K562 (cell line): ENCODE results near the gene EFHC2. TPM values are rescaled to one million over a fixed set of nuclear protein-coding genes. Genes with fewer than 3 reads are reported as not detected.
"Not testable (repeated sequence)": the region's sequence is repeated elsewhere in the genome, so short reads cannot be mapped to it uniquely, and the experiment has no call there.

Source experiments
- ATF1 ChIP-seq, 2 experiments: fragments of 450-650 bp in 1 of 2; IDR thresholded peaks; 2 replicates each; pipeline ENCODE4 v1.6.1; 2016; ENCODE audit warnings: missing compliant biosample characterization in 1 of 2, missing genetic modification characterization in 1 of 2
- CBFA2T3 ChIP-seq: fragments of 450-650 bp; IDR thresholded peaks from 2 replicates; pipeline ENCODE4 v1.6.1; 2017
- CHD2 ChIP-seq: IDR thresholded peaks from 2 replicates; pipeline ENCODE4 v1.6.1; 2011; ENCODE audit warnings: low read depth, low read length
- EP300 ChIP-seq: IDR thresholded peaks from 2 replicates; pipeline ENCODE4 v1.6.1; 2012; ENCODE audit warnings: low read length, improper control_type of control experiment
- ESRRA ChIP-seq: fragments of 450-650 bp; IDR thresholded peaks from 2 replicates; pipeline ENCODE4 v1.6.1; 2014; ENCODE audit warnings: low read depth, mild to moderate bottlenecking, moderate library complexity, borderline replicate concordance
- L3MBTL2 ChIP-seq: fragments of 450-650 bp; IDR thresholded peaks from 2 replicates; pipeline ENCODE4 v1.6.1; 2016; ENCODE audit warnings: mild to moderate bottlenecking, moderate library complexity
- NR2C2 ChIP-seq, 2 experiments: fragments of 200-800 bp in 1 of 2; sonication (Bioruptor generic) in 1 of 2; sonication (generic) in 1 of 2; formaldehyde crosslinking in 1 of 2; IDR thresholded peaks; 2 replicates each; pipeline versions ENCODE4 v1.6.1 to v1.8.0; 2016 to 2022; ENCODE audit warnings: mild to moderate bottlenecking in 1 of 2, missing compliant biosample characterization in 1 of 2, missing genetic modification characterization in 1 of 2, missing genetic modification reagents in 1 of 2
- PHF8 ChIP-seq: fragments of 200-600 bp; sonication (generic); IDR thresholded peaks from 2 replicates; pipeline ENCODE4 v1.6.1; 2012; ENCODE audit warnings: mixed run types, mild to moderate bottlenecking, inconsistent platforms, low read length, moderate library complexity, borderline replicate concordance
- POLR2A ChIP-seq: fragments of 450-650 bp; conservative IDR thresholded peaks from 2 replicates; pipeline ENCODE4 v1.6.1; 2016
- POLR2B ChIP-seq: fragments of 450-650 bp; IDR thresholded peaks from 2 replicates; pipeline ENCODE4 v1.6.1; 2018; ENCODE audit warnings: low read depth; ENCODE audit not compliant: partially characterized antibody
- POLR2G ChIP-seq: fragments of 200-400 bp; formaldehyde crosslinking; IDR thresholded peaks from 2 replicates; pipeline ENCODE4 v1.6.1; 2017; ENCODE audit warnings: low read depth, mild to moderate bottlenecking, antibody characterized with exemption, low read length, moderate library complexity
- RBFOX2 ChIP-seq: fragments of 200-400 bp; formaldehyde crosslinking; IDR thresholded peaks from 2 replicates; pipeline ENCODE4 v1.6.1; 2017; ENCODE audit warnings: low read depth, mild to moderate bottlenecking, low read length, moderate library complexity
- RNF2 ChIP-seq: sonication (generic); IDR thresholded peaks from 2 replicates; pipeline ENCODE4 v1.6.1; 2016
- SMARCA4 ChIP-seq: fragments of 450-650 bp; IDR thresholded peaks from 2 replicates; pipeline ENCODE4 v1.6.1; 2016
- SOX6 ChIP-seq: fragments of 450-650 bp; IDR thresholded peaks from 2 replicates; pipeline ENCODE4 v1.6.1; 2014; ENCODE audit warnings: mild to moderate bottlenecking
- TAF1 ChIP-seq: IDR thresholded peaks from 2 replicates; pipeline ENCODE4 v1.6.1; 2011; ENCODE audit warnings: mild to moderate bottlenecking, low read length, moderate library complexity; ENCODE audit not compliant: insufficient read depth, control insufficient read depth, severe bottlenecking; ENCODE audit errors: extremely low read depth
- TBL1XR1 ChIP-seq, 2 experiments: IDR thresholded peaks; 2 replicates each; pipeline ENCODE4 v1.6.1; 2012; ENCODE audit warnings: improper control_type of control experiment in 2 of 2, low read length in 2 of 2, mild to moderate bottlenecking in 1 of 2
- YY1 ChIP-seq, 3 experiments: IDR thresholded peaks; 2 replicates each; pipeline ENCODE4 v1.6.1; 2011; ENCODE audit warnings: low read length in 2 of 3, mild to moderate bottlenecking in 2 of 3, moderate library complexity in 2 of 3, borderline replicate concordance in 1 of 3, control low read depth in 1 of 3, low read depth in 1 of 3; ENCODE audit not compliant: insufficient read depth in 3 of 3, insufficient replicate concordance in 2 of 3, control insufficient read depth in 1 of 3, insufficient read length in 1 of 3; ENCODE audit errors: extremely low read depth in 1 of 3
- ZMIZ1 ChIP-seq, 2 experiments: fragments of 150-350 bp in 1 of 2; IDR thresholded peaks; 2 replicates each; pipeline ENCODE4 v1.6.1; 2012 to 2016; ENCODE audit warnings: low read depth in 2 of 2, low read length in 2 of 2, mild to moderate bottlenecking in 1 of 2, moderate library complexity in 1 of 2
- ZNF175 ChIP-seq: fragments of 200-800 bp; sonication (Bioruptor generic); IDR thresholded peaks from 2 replicates; pipeline ENCODE4 v1.6.1; 2016; ENCODE audit warnings: low read depth, mild to moderate bottlenecking, missing genetic modification characterization, missing compliant biosample characterization
- ZNF395 ChIP-seq: fragments of 200-800 bp; sonication (Bioruptor generic); IDR thresholded peaks from 2 replicates; pipeline ENCODE4 v1.6.1; 2017; ENCODE audit warnings: missing genetic modification characterization, missing compliant biosample characterization
- polyA plus RNA-seq, 8 experiments: library from polyadenylated mRNA; depleted of rRNA in 4 of 8; stranded (reverse) in 5 of 8; unstranded in 3 of 8; fragments of >200 nt; fragmentation: Nextera tagmentation in 2 of 8; fragmentation: Illumina TruSeq in 1 of 8; extraction: Ambion mirVana in 2 of 8; extraction: Trizol in 1 of 8; gene quantifications; 2 replicates each; pipeline versions ENCODE4 v1.2.1 to v1.2.3, GENCODE V29; 2011 to 2014; ENCODE audit warnings: inconsistent platforms in 1 of 8, missing spikeins in 1 of 8
- total RNA-seq, 7 experiments: library from RNA; depleted of rRNA in 6 of 7; stranded (reverse); fragments of >200 nt in 6 of 7; fragmentation: Illumina TruSeq in 2 of 7; extraction: Trizol in 2 of 7; gene quantifications; 2 replicates each; pipeline versions ENCODE4 v1.2.1 to v1.2.3, GENCODE V29; 2011 to 2021; ENCODE audit warnings: low replicate concordance in 1 of 7

The EFHC2 gene
- total and polyA plus RNA-seq, 9 of the 15 experiments (the other 6 are each of a cell fraction or from before 2014, with no cell fraction given): 1.3 to 8.1 (median 3.0) TPM

GRCh38 chrX:44252688-44253574, 90.5 kb downstream of the EFHC2 start (continued):
- peak; percentile 41; the same call in 1 of the 2 replicates for TF ChIP-seq PHF8
- peak; percentile 24; the same call in 1 of the 2 replicates for TF ChIP-seq CBFA2T3
- peak; percentile 11; the same call in 1 of the 2 replicates for TF ChIP-seq ESRRA
- TF ChIP-seq NR2C2, ATF1 (CRISPR knock-in tag; IDR thresholded peaks at IDR 0.05): not testable (repeated sequence)
- 0 out of 2 replicates have a peak, but pooled peaks have one; percentile 23 for TF ChIP-seq NR2C2 (tag; IDR thresholded peaks at IDR 0.05)
- peak in 2 of 3 experiments; percentile 62 to 85 for TF ChIP-seq YY1 (IDR thresholded peaks at IDR 0.05; ENCODE audit: borderline replicate concordance in 1 of 3, control insufficient read depth in 1 of 3, extremely low read depth in 1 of 3, insufficient read depth in 3 of 3, insufficient read length in 1 of 3, insufficient replicate concordance in 2 of 3, low read depth in 1 of 3, low read length in 2 of 3)
- 0 out of 4 replicates have a peak, but pooled peaks of 1 of the 2 experiments have one; percentile 22 for TF ChIP-seq ZMIZ1 (IDR thresholded peaks at IDR 0.05; ENCODE audit: low read depth in 2 of 2, low read length in 2 of 2)
- TF ChIP-seq RNF2: peak; percentile 86
- peak; percentile 45; the same call in 1 of the 2 replicates for TF ChIP-seq POLR2G
- peak; percentile 38 for TF ChIP-seq POLR2B
- peak; percentile 32 for TF ChIP-seq SOX6
- peak; percentile 64; the same call in 1 of the 2 replicates for TF ChIP-seq ZNF395 (CRISPR knock-in tag)
- TF ChIP-seq ZNF175 (CRISPR knock-in tag): peak; percentile 36; the same call in 1 of the 2 replicates
- peak; percentile 56 for TF ChIP-seq TAF1
- TF ChIP-seq ATF1 (tag; IDR thresholded peaks at IDR 0.05): 0 out of 2 replicates have a peak, but pooled peaks have one; percentile 33
- peak; percentile 54 for TF ChIP-seq RBFOX2
- TF ChIP-seq TBL1XR1 (IDR thresholded peaks at IDR 0.05; ENCODE audit: low read length in 2 of 2): peak in 1 of 2 experiments; percentile 63; a peak in 2 of 4 replicates
- peak; percentile 37; the same call in 1 of the 2 replicates for TF ChIP-seq SMARCA4
- peak; percentile 52 for TF ChIP-seq L3MBTL2
- TF ChIP-seq CHD2: 0 out of 2 replicates have a peak, but pooled peaks have one; percentile 28
- peak; percentile 65; the same call in 1 of the 2 replicates for TF ChIP-seq POLR2A
- TF ChIP-seq EP300: peak; percentile 66
